IMR-90 (cell line): Measurements from ENCODE around the gene ALDH3B2.

Experiments
- BHLHE40 ChIP-seq: fragments of 150-350 bp; IDR thresholded peaks from 2 replicates; pipeline ENCODE4 v1.6.1; 2016; ENCODE audit warnings: mild to moderate bottlenecking, low read depth, low read length
- CEBPB ChIP-seq: IDR thresholded peaks from 2 replicates; pipeline ENCODE4 v1.6.1; 2012; ENCODE audit warnings: low read depth, low read length, improper control_type of control experiment
- CHD1 ChIP-seq: IDR thresholded peaks from 2 replicates; pipeline ENCODE4 v1.6.1; 2012; ENCODE audit warnings: low read depth, low read length, improper control_type of control experiment
- CTCF ChIP-seq: conservative IDR thresholded peaks from 2 replicates; pipeline ENCODE4 v1.5.1; 2012; ENCODE audit warnings: mild to moderate bottlenecking, low read depth, low read length, improper control_type of control experiment
- MAFK ChIP-seq: IDR thresholded peaks from 2 replicates; pipeline ENCODE4 v1.6.1; 2012; ENCODE audit warnings: low read depth, low read length, improper control_type of control experiment
- POLR2A ChIP-seq: IDR thresholded peaks from 2 replicates; pipeline ENCODE4 v1.6.1; 2012; ENCODE audit warnings: mild to moderate bottlenecking, low read depth, low read length
- RAD21 ChIP-seq: IDR thresholded peaks from 2 replicates; pipeline ENCODE4 v1.6.1; 2012; ENCODE audit warnings: low read length, improper control_type of control experiment
- RCOR1 ChIP-seq: IDR thresholded peaks from 2 replicates; pipeline ENCODE4 v1.6.1; 2012; ENCODE audit warnings: mild to moderate bottlenecking, low read length, improper control_type of control experiment; ENCODE audit not compliant: insufficient replicate concordance
- USF2 ChIP-seq: fragments of 150-350 bp; IDR thresholded peaks from 2 replicates; pipeline ENCODE4 v1.6.1; 2017; ENCODE audit warnings: mild to moderate bottlenecking, antibody characterized with exemption, low read length, low read depth

- TF ChIP-seq CTCF (no peak), RAD21 (no peak), POLR2A (no peak), CEBPB (no peak), USF2 (no peak), BHLHE40 (no peak), RCOR1 (no peak), CHD1 (no peak), MAFK (no peak)
Measured at GRCh38 chr11:67617243-67617953, 57.0 kb downstream of the ALDH3B2 start.
